Measurements from ENCODE around the gene ATG101.

ATG101 gene, protein sequence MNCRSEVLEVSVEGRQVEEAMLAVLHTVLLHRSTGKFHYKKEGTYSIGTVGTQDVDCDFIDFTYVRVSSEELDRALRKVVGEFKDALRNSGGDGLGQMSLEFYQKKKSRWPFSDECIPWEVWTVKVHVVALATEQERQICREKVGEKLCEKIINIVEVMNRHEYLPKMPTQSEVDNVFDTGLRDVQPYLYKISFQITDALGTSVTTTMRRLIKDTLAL

DNA sequence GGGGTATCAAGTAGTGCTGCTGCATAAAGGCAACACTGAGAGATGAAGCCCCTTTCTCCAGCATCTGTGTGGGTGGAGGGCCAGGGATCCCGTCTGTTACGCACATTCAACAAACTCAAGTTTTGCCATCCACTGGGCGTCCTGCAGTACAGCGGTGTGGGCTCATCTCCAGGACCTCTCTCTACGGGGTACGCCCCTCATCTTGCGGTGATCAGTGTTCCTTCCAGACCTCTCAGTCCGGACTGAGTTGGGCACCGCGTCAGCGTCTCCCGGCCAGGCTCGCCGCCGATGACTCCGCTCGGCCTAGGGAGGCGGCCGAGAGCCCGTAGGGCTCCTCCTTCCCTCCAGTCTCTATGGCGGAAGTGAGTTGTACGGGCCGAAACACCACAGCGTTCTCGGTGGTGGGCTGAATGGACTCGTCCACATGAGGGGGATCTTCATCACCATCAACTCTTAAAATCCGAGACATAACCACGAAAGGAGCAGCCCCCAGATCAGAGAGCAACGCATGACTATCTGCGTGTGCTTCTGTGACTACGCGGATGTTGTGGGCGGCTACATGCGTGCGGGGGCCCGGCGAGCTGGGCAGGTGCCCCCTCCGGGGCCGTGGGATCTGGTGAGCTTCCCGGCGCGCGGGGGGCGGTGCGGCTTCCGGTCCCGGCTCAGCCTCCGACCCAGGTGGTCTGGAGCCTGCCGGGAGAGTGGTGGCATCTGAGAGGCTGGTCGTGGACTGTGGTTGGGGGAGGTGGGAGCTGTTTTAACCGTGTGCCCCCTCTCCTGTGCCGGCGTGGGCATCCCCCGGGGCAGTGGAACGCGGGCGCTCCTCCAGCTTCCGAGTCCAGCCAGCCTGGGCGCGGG is at the start of gene ATG101:
Gene ATG101 (plus strand): TSS at position 652 of the 858 bp plus-strand sequence. CDS start 3,673 bp downstream, outside the sequence.
- Histone ChIP-seq H3K4me3 (ENCODE audit: low read length) (peak within 1 kb of the TSS; percentile 94), H3K9me3 (ENCODE audit: control insufficient read depth, low read length) (no peaks in the 10 kb centered on the region), H3K4me1 (ENCODE audit: control insufficient read depth, insufficient read depth, low read length) (peaks cover 30% of the 10 kb centered on the region), H3K9ac (ENCODE audit: low read length) (peak within 1 kb of the TSS; percentile 88), H3K27me3 (ENCODE audit: control insufficient read depth, insufficient read depth, low read length) (no peaks in the 10 kb centered on the region), H3K36me3 (ENCODE audit: control insufficient read depth, insufficient read depth, low read length) (peaks cover 7% of the 10 kb centered on the region)

GRCh38 chr12:52020539-52021336 is 49.0 kb upstream of the ATG101 start:
- Histone ChIP-seq H3K36me3 (ENCODE audit: control insufficient read depth, insufficient read depth, low read length) (no peaks in the 10 kb centered on the region), H3K9me3 (ENCODE audit: control insufficient read depth, low read length) (no peaks in the 10 kb centered on the region), H3K4me1 (ENCODE audit: control insufficient read depth, insufficient read depth, low read length) (peaks cover 30% of the 10 kb centered on the region), H3K27me3 (ENCODE audit: control insufficient read depth, insufficient read depth, low read length) (peaks cover 9% of the 10 kb centered on the region), H3K4me3 (ENCODE audit: low read length) (no peak overlapping the region), H3K9ac (ENCODE audit: low read length) (no peak overlapping the region)

DNA sequence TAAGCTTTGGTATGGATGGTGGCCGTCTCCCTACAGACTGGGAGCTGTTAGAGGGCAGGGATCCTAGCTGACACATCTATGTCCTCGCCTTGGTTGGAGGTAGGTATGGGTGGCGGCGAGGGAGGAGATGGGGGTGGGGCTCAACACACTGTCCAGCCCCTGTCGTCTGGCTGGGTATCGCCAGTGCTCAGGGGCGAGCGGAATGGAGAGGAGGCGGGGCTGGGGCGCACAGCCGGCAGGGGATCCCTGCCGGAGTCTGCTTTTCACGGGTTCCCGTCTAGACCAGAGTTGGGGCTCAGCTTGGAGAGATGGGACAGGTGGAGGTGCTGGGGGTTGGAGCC is 47.0 kb upstream of the ATG101 start:
- Histone ChIP-seq H3K4me1 (ENCODE audit: control insufficient read depth, insufficient read depth, low read length) (peaks cover 37% of the 10 kb centered on the region), H3K36me3 (ENCODE audit: control insufficient read depth, insufficient read depth, low read length) (no peaks in the 10 kb centered on the region), H3K4me3 (ENCODE audit: low read length) (peak overlapping the region; percentile 37), H3K9me3 (ENCODE audit: control insufficient read depth, low read length) (no peaks in the 10 kb centered on the region), H3K27me3 (ENCODE audit: control insufficient read depth, insufficient read depth, low read length) (peaks cover 6% of the 10 kb centered on the region), H3K9ac (ENCODE audit: low read length) (peak overlapping the region; percentile 66)

GRCh38 chr12:52023182-52023975 is 46.4 kb upstream of the ATG101 start:
- H3K4me3 ChIP-seq (ENCODE audit: low read length): peak overlapping the region; percentile 37
- H3K27me3 ChIP-seq (ENCODE audit: control insufficient read depth, insufficient read depth, low read length): peaks cover 6% of the 10 kb centered on the region
- no peaks in the 10 kb centered on the region for H3K36me3 ChIP-seq (ENCODE audit: control insufficient read depth, insufficient read depth, low read length)
- peak overlapping the region; percentile 66 for H3K9ac ChIP-seq (ENCODE audit: low read length)
- peaks cover 37% of the 10 kb centered on the region for H3K4me1 ChIP-seq (ENCODE audit: control insufficient read depth, insufficient read depth, low read length)
- H3K9me3 ChIP-seq (ENCODE audit: control insufficient read depth, low read length): no peaks in the 10 kb centered on the region

DNA sequence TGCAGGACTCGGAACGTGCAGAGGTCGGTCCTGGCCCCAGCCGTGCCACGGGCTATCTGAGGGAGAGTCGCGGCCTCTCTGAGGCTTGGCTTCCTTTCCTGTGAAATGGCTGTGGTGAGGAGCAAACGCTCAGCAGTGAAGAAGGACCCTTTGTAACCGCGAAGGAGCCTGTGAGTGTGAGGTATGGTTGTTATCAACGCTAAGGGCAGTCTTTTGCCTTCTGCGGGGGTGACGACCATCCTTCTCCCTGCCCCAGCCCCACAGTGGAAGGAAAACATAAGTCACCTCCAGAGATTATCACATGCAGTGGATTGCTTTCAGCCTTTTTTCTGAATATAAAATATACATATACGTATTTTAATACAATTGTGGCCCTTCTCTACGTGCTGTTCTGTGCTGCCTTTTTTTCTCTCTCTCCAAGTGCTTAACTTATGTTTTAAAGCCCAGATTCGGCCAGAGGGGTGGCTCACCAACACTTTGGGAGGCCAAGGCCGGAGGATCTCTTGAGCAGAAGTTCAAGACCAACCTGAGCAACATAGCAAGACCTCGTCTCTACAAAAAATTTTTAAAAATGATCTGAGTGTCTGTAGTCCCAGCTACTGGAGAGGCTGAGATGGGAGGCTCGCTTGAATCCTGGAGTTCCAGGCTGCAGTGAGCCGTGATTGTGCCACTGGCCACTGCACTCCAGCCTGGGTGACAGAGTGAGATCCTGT is 45.6 kb upstream of the ATG101 start:
- H3K4me1 ChIP-seq (ENCODE audit: control insufficient read depth, insufficient read depth, low read length): peaks cover 37% of the 10 kb centered on the region
- H3K9ac ChIP-seq (ENCODE audit: low read length): peak overlapping the region; percentile 66
- no peaks in the 10 kb centered on the region for H3K9me3 ChIP-seq (ENCODE audit: control insufficient read depth, low read length)
- H3K4me3 ChIP-seq (ENCODE audit: low read length): peak overlapping the region; percentile 37
- H3K27me3 ChIP-seq (ENCODE audit: control insufficient read depth, insufficient read depth, low read length): peaks cover 6% of the 10 kb centered on the region
- H3K36me3 ChIP-seq (ENCODE audit: control insufficient read depth, insufficient read depth, low read length): no peaks in the 10 kb centered on the region

DNA sequence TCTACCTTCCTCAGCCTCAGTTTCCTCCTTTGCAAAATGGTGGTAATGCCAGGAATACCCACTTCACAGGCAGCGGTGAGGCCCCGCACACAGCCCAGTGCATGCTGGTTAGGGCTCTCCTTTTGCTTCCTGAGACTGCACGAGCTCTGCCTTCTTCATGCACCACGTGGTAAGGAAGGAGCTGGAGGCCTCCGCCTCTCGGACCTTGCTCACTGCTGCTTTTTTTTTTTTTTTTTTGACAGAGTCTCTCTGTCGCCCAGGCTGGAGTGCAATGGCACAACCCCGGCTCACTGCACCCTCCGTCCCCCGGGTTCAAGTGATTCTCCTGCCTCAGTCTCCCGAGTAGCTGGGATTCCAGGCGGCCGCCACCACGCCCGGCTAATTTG is 44.9 kb upstream of the ATG101 start:
- H3K27me3 ChIP-seq (ENCODE audit: control insufficient read depth, insufficient read depth, low read length): peaks cover 6% of the 10 kb centered on the region
- H3K9ac ChIP-seq (ENCODE audit: low read length): peak overlapping the region; percentile 75
- no peaks in the 10 kb centered on the region for H3K9me3 ChIP-seq (ENCODE audit: control insufficient read depth, low read length)
- no peaks in the 10 kb centered on the region for H3K36me3 ChIP-seq (ENCODE audit: control insufficient read depth, insufficient read depth, low read length)
- peaks cover 37% of the 10 kb centered on the region for H3K4me1 ChIP-seq (ENCODE audit: control insufficient read depth, insufficient read depth, low read length)
- peak overlapping the region; percentile 56 for H3K4me3 ChIP-seq (ENCODE audit: low read length)

GRCh38 chr12:52026263-52026662 is 43.5 kb upstream of the ATG101 start:
- H3K4me1 ChIP-seq (ENCODE audit: control insufficient read depth, insufficient read depth, low read length): peaks cover 37% of the 10 kb centered on the region
- no peaks in the 10 kb centered on the region for H3K9me3 ChIP-seq (ENCODE audit: control insufficient read depth, low read length)
- H3K4me3 ChIP-seq (ENCODE audit: low read length): no peak overlapping the region
- H3K9ac ChIP-seq (ENCODE audit: low read length): no peak overlapping the region
- H3K27me3 ChIP-seq (ENCODE audit: control insufficient read depth, insufficient read depth, low read length): peaks cover 6% of the 10 kb centered on the region
- H3K36me3 ChIP-seq (ENCODE audit: control insufficient read depth, insufficient read depth, low read length): no peaks in the 10 kb centered on the region

DNA sequence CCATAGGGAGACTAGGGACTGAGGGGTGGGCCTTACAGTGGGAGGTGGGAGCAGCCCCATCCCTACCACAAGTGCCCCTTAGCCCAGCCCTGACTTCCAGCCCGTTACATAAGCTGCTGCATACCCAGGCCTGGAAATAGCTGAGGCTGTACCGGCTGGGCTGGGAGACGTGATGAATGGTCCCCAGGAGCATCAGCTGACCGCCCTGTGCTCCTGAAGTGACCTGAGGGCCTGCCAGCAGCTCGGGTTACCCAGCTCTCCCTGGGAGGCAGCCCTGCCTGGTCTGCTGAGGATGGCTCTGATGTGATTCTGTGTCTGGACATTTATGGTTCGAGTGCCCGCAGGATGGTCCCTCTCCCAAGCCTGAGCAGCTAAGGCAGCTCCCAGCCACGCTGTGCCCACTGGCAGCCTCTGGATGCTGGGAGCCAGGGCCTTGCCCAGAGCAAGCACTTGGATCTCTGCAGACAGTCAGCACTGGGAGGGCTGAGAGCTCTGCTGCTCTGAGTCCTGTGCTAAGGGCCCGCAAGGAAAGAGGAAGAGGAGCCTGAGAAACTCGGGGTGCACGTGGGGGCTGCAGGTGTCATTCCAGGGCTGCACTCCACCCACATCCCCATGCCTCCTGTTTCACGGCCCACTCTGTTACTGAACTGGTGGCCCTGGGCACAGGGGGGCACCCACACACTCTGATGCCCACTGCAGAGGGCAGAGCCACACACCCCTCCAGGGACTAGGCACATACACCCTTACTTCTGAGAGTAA is 42.5 kb upstream of the ATG101 start:
- Histone ChIP-seq H3K4me1 (ENCODE audit: control insufficient read depth, insufficient read depth, low read length) (peaks cover 42% of the 10 kb centered on the region), H3K9ac (ENCODE audit: low read length) (no peak overlapping the region), H3K27me3 (ENCODE audit: control insufficient read depth, insufficient read depth, low read length) (peaks cover 6% of the 10 kb centered on the region), H3K9me3 (ENCODE audit: control insufficient read depth, low read length) (no peaks in the 10 kb centered on the region), H3K36me3 (ENCODE audit: control insufficient read depth, insufficient read depth, low read length) (no peaks in the 10 kb centered on the region), H3K4me3 (ENCODE audit: low read length) (no peak overlapping the region)

GRCh38 chr12:52029685-52030084 is 40.1 kb upstream of the ATG101 start:
- Histone ChIP-seq H3K36me3 (ENCODE audit: control insufficient read depth, insufficient read depth, low read length) (no peaks in the 10 kb centered on the region), H3K27me3 (ENCODE audit: control insufficient read depth, insufficient read depth, low read length) (peaks cover 4% of the 10 kb centered on the region), H3K4me1 (ENCODE audit: control insufficient read depth, insufficient read depth, low read length) (peaks cover 37% of the 10 kb centered on the region), H3K4me3 (ENCODE audit: low read length) (no peak overlapping the region), H3K9ac (ENCODE audit: low read length) (no peak overlapping the region), H3K9me3 (ENCODE audit: control insufficient read depth, low read length) (no peaks in the 10 kb centered on the region)

GRCh38 chr12:52032446-52032803 is 37.4 kb upstream of the ATG101 start:
- H3K4me1 ChIP-seq (ENCODE audit: control insufficient read depth, insufficient read depth, low read length): peaks cover 28% of the 10 kb centered on the region
- no peaks in the 10 kb centered on the region for H3K36me3 ChIP-seq (ENCODE audit: control insufficient read depth, insufficient read depth, low read length)
- H3K9me3 ChIP-seq (ENCODE audit: control insufficient read depth, low read length): no peaks in the 10 kb centered on the region
- peak overlapping the region; percentile 37 for H3K9ac ChIP-seq (ENCODE audit: low read length)
- no peak overlapping the region for H3K4me3 ChIP-seq (ENCODE audit: low read length)
- peaks cover 11% of the 10 kb centered on the region for H3K27me3 ChIP-seq (ENCODE audit: control insufficient read depth, insufficient read depth, low read length)

Data from mucosa of stomach (tissue), 1 donor.